SJSA1 (cell line): ENCODE measurements around the gene AGRN. TPM values are rescaled to one million over a fixed set of nuclear protein-coding genes. Genes with fewer than 3 reads are reported as not detected.
"Not testable (repeated sequence)": the region's sequence is repeated elsewhere in the genome, so short reads cannot be mapped to it uniquely, and the experiment has no call there.

ENCODE experiments used
- DNase-seq, 2 experiments: peaks; one replicate each; pipeline ENCODE4 v3.0.0-alpha.2; 2015 to 2020; ENCODE audit warnings: low spot score in 2 of 2, low read depth in 1 of 2
- H3K27ac ChIP-seq: fragments of 250-450 bp; sonication (Bioruptor Pico); 2 replicates; pipeline ENCODE4 v1.5.1; 2020; ENCODE audit warnings: mild to moderate bottlenecking, moderate library complexity
- H3K27me3 ChIP-seq: fragments of 250-450 bp; sonication (Bioruptor Pico); replicated peaks from 2 replicates; pipeline ENCODE4 v1.5.1; 2020; ENCODE audit warnings: mild to moderate bottlenecking, moderate library complexity
- H3K36me3 ChIP-seq: fragments of 250-450 bp; sonication (Bioruptor Pico); 2 replicates; pipeline ENCODE4 v1.5.1; 2020; ENCODE audit warnings: mild to moderate bottlenecking
- H3K4me1 ChIP-seq: fragments of 250-450 bp; sonication (Bioruptor Pico); replicated peaks from 2 replicates; pipeline ENCODE4 v1.6.1; 2021; ENCODE audit warnings: mild to moderate bottlenecking
- H3K4me3 ChIP-seq: fragments of 250-450 bp; sonication (Bioruptor Pico); 2 replicates; pipeline ENCODE4 v1.5.1; 2020; ENCODE audit warnings: mild to moderate bottlenecking
- H3K9me3 ChIP-seq: fragments of 250-450 bp; sonication (Bioruptor Pico); replicated peaks from 2 replicates; pipeline ENCODE4 v1.5.1; 2020; ENCODE audit warnings: mild to moderate bottlenecking
- total RNA-seq: library from RNA; depleted of rRNA; stranded (reverse); fragments of >200 nt; shearing (Covaris generic); gene quantifications from 2 replicates; pipeline ENCODE4 v1.2.3, GENCODE V29; 2014

The AGRN gene
- total RNA-seq, 1 experiment from 2014 or later: 53.8 TPM

DNA sequence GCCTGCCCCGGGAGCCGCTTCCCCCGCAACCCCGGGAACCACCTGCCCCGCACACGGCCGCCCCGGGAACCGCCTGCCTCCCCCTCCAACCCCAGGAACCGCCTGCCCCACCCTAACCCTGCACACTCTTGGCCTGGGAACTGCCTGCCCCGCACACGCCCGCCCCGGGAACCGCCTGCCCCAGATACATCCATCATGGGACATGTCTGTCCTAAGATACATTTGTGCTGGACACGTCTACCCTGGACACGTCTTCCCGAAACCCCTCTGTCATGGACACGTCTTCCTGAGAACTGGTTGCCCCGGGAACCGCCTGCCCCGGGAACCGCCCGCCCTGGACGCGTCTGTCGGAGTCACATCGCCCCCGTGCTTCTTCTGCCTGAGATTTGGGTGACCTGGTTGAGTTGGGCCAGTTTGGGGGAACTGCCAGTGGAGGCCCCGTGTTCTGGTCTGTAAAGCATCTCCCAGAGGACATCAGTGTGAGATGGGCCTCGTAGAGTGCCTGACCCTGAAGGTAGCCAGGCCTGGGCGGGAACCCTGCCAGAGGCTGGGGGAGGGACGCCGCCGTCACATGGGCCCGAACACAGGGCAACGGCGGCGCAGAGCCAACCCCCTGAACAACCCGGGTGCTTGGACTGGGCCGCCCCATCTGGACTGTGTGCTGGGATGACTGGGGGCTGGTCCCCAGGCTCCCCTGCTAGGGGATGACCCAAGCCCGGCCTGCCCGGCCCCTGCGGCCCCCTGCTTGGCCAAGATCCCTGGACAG is 41.7 kb upstream of the AGRN start:
- no peak overlapping the region for H3K27ac ChIP-seq
- no peak for DNase-seq
- H3K4me1 ChIP-seq: peaks cover 13% of the 10 kb centered on the region
- H3K4me3 ChIP-seq: no peak overlapping the region
- H3K27me3 ChIP-seq: peaks cover 12% of the 10 kb centered on the region
- no peaks in the 10 kb centered on the region for H3K36me3 ChIP-seq
- H3K9me3 ChIP-seq: no peaks in the 10 kb centered on the region; the same call in 1 of the 2 replicates

- no peaks in the 10 kb centered on the region for H3K36me3 ChIP-seq
- no peak for DNase-seq
- no peak overlapping the region for H3K4me3 ChIP-seq
- peaks cover 19% of the 10 kb centered on the region for H3K27me3 ChIP-seq
- H3K27ac ChIP-seq: no peak overlapping the region
- H3K4me1 ChIP-seq: peaks cover 17% of the 10 kb centered on the region
- no peaks in the 10 kb centered on the region; the same call in 1 of the 2 replicates for H3K9me3 ChIP-seq
Observed at GRCh38 chr1:978835-979743, 40.8 kb upstream of the AGRN start.

DNA sequence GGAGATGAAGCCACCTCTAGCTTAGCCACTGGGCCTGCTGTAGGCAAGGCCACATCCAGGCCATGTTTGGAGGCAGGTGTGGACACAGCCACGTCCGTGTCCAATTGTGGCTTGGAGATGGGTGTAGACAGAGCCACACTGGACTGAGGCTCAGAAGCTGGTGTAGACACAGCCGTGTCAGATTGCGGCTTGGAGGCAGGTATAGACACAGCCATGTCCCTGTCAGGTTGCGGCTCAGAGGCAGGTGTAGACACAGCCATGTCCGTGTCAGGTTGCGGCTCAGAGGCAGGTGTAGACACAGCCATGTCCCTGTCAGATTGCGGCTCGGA is 40.2 kb upstream of the AGRN start:
- DNase-seq: no peak
- no peaks in the 10 kb centered on the region; the same call in 1 of the 2 replicates for H3K9me3 ChIP-seq
- H3K27ac ChIP-seq: no peak overlapping the region
- H3K27me3 ChIP-seq: peaks cover 21% of the 10 kb centered on the region
- H3K36me3 ChIP-seq: no peaks in the 10 kb centered on the region
- no peak overlapping the region for H3K4me3 ChIP-seq
- H3K4me1 ChIP-seq: peaks cover 17% of the 10 kb centered on the region

DNA sequence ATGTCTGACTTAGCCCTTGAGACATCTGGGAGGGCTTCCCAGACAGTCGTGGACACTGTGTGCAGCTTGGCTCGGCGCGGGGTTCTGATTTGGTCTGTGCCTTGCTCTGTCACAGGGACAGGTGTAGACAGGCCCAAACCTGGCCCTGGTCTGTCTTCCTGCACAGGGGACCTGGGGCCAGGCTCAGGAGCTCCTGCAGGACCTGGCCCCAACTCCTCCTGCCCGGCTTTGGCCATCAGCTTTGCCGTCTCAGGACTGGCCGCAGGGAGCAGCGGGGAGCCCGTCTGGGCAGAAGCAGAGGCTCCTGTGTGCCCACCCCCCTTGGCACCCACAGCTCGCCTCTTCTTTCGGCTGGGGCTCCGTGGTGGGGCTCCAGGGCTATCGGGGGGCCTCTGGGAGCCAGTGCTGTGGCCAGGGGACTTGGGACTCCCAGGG is 39.8 kb upstream of the AGRN start:
- H3K9me3 ChIP-seq: no peaks in the 10 kb centered on the region; the same call in 1 of the 2 replicates
- H3K4me3 ChIP-seq: no peak overlapping the region
- no peaks in the 10 kb centered on the region for H3K36me3 ChIP-seq
- H3K27ac ChIP-seq: no peak overlapping the region
- no peak for DNase-seq
- H3K27me3 ChIP-seq: peaks cover 23% of the 10 kb centered on the region
- H3K4me1 ChIP-seq: peaks cover 17% of the 10 kb centered on the region

GRCh38 chr1:980602-981395 is 39.1 kb upstream of the AGRN start:
- DNase-seq: no peak

GRCh38 chr1:981491-981954 is 38.4 kb upstream of the AGRN start:
- no peaks in the 10 kb centered on the region for H3K36me3 ChIP-seq
- peaks cover 7% of the 10 kb centered on the region for H3K4me1 ChIP-seq
- no peaks in the 10 kb centered on the region; the same call in 1 of the 2 replicates for H3K9me3 ChIP-seq
- H3K27me3 ChIP-seq: peaks cover 23% of the 10 kb centered on the region
- no peak overlapping the region for H3K4me3 ChIP-seq
- H3K27ac ChIP-seq: no peak overlapping the region
- no peak for DNase-seq

More at GRCh38 chr1:980602-981395, 39.1 kb upstream of the AGRN start:
- Histone ChIP-seq H3K36me3 (no peaks in the 10 kb centered on the region), H3K4me3 (no peak overlapping the region), H3K9me3 (no peaks in the 10 kb centered on the region; the same call in 1 of the 2 replicates), H3K27ac (no peak overlapping the region), H3K4me1 (peaks cover 13% of the 10 kb centered on the region), H3K27me3 (peaks cover 23% of the 10 kb centered on the region)

DNA sequence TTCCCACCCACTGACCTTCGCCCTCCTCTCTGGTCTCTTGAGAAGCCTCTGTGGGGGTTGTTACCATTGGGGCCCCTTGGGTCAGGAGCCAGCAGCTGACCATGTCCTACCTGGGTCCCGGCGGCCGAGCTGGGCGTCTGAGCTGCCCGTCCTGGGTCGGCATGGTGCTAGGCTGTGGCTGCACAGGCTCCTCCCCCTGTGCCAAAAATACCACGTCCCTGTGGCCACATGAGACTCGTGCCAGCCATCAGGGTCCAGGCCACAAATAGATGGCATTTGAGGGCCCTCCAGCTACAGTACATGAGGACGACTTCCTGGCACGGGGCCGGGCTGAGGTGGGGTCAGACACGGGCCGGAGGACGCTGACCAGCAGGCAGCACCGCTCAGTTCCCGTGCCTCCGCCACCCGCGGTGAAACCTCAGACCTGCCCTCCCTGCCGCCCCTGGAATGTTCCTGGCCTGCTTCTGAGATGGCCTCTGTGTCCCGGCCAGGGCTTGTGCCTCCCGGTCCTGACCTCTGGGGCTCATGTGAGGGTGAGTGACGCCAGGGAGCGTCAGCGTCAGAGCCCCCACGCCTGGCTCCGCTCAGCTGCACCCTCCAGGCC is 37.9 kb upstream of the AGRN start, which contains the start of gene PERM1:
Gene PERM1 (minus strand): TSS at position 139 of the 604 bp plus-strand sequence. CDS start 1,064 bp downstream, outside the sequence.
- Histone ChIP-seq H3K27ac (no peak within 1 kb of the TSS), H3K4me1 (peaks cover 7% of the 10 kb centered on the region), H3K9me3 (no peaks in the 10 kb centered on the region; the same call in 1 of the 2 replicates), H3K36me3 (no peaks in the 10 kb centered on the region), H3K4me3 (no peak within 1 kb of the TSS), H3K27me3 (peaks cover 23% of the 10 kb centered on the region)
- DNase-seq: no peak

DNA sequence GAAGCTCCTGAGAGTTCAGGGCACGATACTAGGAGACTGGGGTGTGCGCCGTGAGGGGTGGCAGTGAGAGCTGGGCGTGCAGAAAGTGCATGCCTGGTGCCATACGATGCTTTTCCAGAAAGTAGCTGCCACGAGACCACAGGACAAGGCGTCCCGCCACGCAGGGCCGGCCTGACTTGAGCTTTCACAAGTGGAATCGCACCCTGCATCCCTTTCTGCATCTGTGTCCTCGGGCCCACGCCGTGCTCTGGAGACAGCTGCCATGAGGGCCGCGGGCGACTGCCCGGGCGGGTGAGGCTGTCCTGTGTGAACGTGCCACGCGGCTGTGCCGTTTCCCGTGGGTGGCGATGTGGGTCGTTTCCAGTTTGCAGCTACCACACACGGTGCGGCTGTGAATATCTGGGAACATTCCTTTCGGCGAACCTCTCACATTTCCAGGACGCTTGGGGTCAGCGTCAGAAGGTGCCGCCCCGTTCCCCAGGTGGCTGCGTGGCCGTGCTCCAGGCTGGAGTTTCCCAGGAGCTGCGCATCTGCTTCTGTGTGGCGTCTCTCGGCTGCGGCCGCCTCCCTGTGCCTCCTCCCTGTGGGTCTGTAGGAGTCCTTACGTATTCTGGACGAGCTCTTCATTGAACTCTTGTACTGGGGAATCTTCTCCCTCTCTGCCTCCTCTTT is 37.0 kb upstream of the AGRN start:
- H3K27me3 ChIP-seq: peaks cover 23% of the 10 kb centered on the region
- no peaks in the 10 kb centered on the region; the same call in 1 of the 2 replicates for H3K9me3 ChIP-seq
- DNase-seq: no peak

GRCh38 chr1:983798-984475 is 36.0 kb upstream of the AGRN start:
- peaks cover 7% of the 10 kb centered on the region for H3K4me1 ChIP-seq
- H3K4me3 ChIP-seq: no peak overlapping the region
- H3K27ac ChIP-seq: no peak overlapping the region
- H3K9me3 ChIP-seq: no peaks in the 10 kb centered on the region
- no peak for DNase-seq
- peaks cover 23% of the 10 kb centered on the region for H3K27me3 ChIP-seq
- no peaks in the 10 kb centered on the region for H3K36me3 ChIP-seq

More for the DNA sequence above, 37.0 kb upstream of the AGRN start:
- peaks cover 7% of the 10 kb centered on the region for H3K4me1 ChIP-seq
- no peak overlapping the region for H3K27ac ChIP-seq
- H3K4me3 ChIP-seq: no peak overlapping the region
- no peaks in the 10 kb centered on the region for H3K36me3 ChIP-seq

- Histone ChIP-seq H3K36me3 (no peaks in the 10 kb centered on the region), H3K4me3 (no peak overlapping the region), H3K27me3 (peaks cover 23% of the 10 kb centered on the region), H3K9me3 (no peaks in the 10 kb centered on the region), H3K4me1 (peaks cover 7% of the 10 kb centered on the region), H3K27ac (no peak overlapping the region)
- no peak for DNase-seq
Observed at GRCh38 chr1:984476-984814, 35.5 kb upstream of the AGRN start.

GRCh38 chr1:985126-985525 is 34.8 kb upstream of the AGRN start:
- no peak for DNase-seq
- Histone ChIP-seq H3K27ac (no peak overlapping the region), H3K4me3 (no peak overlapping the region), H3K9me3 (no peaks in the 10 kb centered on the region), H3K4me1 (peaks cover 7% of the 10 kb centered on the region), H3K27me3 (peaks cover 23% of the 10 kb centered on the region), H3K36me3 (no peaks in the 10 kb centered on the region)

DNA sequence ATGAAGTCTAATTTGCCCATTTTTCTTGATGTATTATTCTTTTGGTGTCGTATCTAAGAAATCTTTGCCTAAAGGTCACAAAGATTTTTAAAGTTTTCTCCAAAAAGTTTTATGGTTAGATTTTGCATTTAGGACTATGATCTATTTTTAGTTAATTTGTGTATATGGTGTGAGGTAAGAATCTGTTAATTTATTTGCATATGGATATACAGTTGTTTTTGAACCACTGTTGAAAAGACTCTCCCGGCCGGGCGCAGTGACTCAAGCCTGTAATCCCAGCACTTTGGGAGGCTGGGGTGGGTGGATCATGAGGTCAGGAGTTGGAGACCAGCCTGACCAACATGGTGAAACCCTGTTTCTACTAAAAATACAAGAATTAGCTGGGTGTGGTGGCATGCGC is 31.9 kb upstream of the AGRN start:
- H3K9me3 ChIP-seq, DNase-seq, H3K4me1 ChIP-seq, H3K36me3 ChIP-seq, H3K27ac ChIP-seq, H3K4me3 ChIP-seq: not testable (repeated sequence)
- peaks cover 13% of the 10 kb centered on the region for H3K27me3 ChIP-seq
